ENCODE measurements around the gene C18orf54.

DNA sequence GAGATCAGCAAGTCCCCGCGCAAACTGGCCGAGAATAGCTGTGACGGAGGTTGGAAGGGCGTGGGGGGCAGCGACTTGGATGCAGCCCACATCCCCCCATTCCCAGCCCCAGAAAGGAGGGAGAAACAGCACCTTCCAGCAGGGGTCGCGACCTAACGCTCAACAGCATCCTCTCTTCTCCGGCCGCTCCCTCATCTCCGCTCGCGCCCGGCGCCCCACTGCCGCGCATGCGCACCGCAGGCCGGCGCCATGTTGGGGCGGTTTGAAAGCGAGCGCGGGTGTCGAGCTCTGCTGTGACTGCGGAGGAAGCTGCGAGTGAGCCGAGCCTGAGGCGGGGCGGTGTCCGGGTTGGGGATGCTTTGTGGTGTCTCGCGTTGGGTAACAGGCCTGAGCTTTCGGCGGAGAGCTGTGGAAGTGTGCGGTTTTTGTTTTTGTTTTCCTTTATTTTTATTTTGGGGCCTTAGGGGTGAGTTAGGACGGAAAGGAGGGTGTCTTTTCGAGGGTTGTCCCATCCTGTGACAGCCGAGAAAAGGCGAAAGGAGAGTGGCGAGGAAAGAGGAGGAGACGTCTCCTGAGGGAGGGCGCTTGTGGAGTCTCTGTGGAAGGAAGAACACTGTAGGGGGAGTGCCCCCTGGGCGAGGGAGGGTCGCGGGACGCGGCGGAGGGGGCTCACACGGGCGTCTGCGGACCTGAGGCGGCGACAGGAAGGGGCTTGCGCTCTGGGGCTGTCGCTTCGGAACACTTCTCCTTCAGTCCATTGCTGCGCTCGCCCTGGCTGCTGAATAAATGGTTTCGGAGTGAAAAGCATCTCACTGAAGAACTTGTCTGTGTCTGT lies at the start of gene C18orf54, which contains the start of gene STARD6:
- TF ChIP-seq GABPA (IDR thresholded peaks at IDR 0.05; ENCODE audit: low read depth) (no peak), POLR2AphosphoS5 (IDR thresholded peaks at IDR 0.05; ENCODE audit: low read depth) (peak; percentile 83)
- TF ChIP-seq, protein P1, sequence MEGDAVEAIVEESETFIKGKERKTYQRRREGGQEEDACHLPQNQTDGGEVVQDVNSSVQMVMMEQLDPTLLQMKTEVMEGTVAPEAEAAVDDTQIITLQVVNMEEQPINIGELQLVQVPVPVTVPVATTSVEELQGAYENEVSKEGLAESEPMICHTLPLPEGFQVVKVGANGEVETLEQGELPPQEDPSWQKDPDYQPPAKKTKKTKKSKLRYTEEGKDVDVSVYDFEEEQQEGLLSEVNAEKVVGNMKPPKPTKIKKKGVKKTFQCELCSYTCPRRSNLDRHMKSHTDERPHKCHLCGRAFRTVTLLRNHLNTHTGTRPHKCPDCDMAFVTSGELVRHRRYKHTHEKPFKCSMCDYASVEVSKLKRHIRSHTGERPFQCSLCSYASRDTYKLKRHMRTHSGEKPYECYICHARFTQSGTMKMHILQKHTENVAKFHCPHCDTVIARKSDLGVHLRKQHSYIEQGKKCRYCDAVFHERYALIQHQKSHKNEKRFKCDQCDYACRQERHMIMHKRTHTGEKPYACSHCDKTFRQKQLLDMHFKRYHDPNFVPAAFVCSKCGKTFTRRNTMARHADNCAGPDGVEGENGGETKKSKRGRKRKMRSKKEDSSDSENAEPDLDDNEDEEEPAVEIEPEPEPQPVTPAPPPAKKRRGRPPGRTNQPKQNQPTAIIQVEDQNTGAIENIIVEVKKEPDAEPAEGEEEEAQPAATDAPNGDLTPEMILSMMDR (IDR thresholded peaks at IDR 0.05; ENCODE audit: insufficient read depth, low read length), result peak; percentile 45
- TF ChIP-seq, protein P2, sequence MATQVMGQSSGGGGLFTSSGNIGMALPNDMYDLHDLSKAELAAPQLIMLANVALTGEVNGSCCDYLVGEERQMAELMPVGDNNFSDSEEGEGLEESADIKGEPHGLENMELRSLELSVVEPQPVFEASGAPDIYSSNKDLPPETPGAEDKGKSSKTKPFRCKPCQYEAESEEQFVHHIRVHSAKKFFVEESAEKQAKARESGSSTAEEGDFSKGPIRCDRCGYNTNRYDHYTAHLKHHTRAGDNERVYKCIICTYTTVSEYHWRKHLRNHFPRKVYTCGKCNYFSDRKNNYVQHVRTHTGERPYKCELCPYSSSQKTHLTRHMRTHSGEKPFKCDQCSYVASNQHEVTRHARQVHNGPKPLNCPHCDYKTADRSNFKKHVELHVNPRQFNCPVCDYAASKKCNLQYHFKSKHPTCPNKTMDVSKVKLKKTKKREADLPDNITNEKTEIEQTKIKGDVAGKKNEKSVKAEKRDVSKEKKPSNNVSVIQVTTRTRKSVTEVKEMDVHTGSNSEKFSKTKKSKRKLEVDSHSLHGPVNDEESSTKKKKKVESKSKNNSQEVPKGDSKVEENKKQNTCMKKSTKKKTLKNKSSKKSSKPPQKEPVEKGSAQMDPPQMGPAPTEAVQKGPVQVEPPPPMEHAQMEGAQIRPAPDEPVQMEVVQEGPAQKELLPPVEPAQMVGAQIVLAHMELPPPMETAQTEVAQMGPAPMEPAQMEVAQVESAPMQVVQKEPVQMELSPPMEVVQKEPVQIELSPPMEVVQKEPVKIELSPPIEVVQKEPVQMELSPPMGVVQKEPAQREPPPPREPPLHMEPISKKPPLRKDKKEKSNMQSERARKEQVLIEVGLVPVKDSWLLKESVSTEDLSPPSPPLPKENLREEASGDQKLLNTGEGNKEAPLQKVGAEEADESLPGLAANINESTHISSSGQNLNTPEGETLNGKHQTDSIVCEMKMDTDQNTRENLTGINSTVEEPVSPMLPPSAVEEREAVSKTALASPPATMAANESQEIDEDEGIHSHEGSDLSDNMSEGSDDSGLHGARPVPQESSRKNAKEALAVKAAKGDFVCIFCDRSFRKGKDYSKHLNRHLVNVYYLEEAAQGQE (IDR thresholded peaks at IDR 0.05; ENCODE audit: insufficient replicate concordance, low read depth), result peak; percentile 33
